Muscle layer of duodenum (tissue), 2 donors: ENCODE results near the gene NME9.

Experiments
- H3K27ac ChIP-seq: one replicate; pipeline ENCODE4 v1.7.0; 2013; ENCODE audit warnings: mild to moderate bottlenecking, low read length
- H3K27me3 ChIP-seq: one replicate; pipeline ENCODE4 v1.7.0; 2013; ENCODE audit warnings: low read depth, mild to moderate bottlenecking, control low read depth, low read length
- H3K36me3 ChIP-seq, 2 donors: one replicate each; pipeline ENCODE4 v1.7.0; 2013; ENCODE audit warnings: low read length in 2 of 2, control low read depth in 1 of 2, mild to moderate bottlenecking in 1 of 2; ENCODE audit not compliant: insufficient read depth in 2 of 2, control insufficient read depth in 1 of 2
- H3K4me1 ChIP-seq, 2 donors: one replicate each; pipeline ENCODE4 v1.7.0; 2013; ENCODE audit warnings: low read length in 2 of 2, mild to moderate bottlenecking in 2 of 2, control low read depth in 1 of 2, moderate library complexity in 1 of 2; ENCODE audit not compliant: insufficient read depth in 2 of 2, control insufficient read depth in 1 of 2
- H3K4me3 ChIP-seq, 2 donors: one replicate each; pipeline ENCODE4 v1.7.0; 2013; ENCODE audit warnings: low read length in 2 of 2, low read depth in 1 of 2, mild to moderate bottlenecking in 1 of 2
- H3K9me3 ChIP-seq, 2 donors: one replicate each; pipeline ENCODE4 v1.7.0; 2013; ENCODE audit warnings: low read length in 2 of 2, control low read depth in 1 of 2, mild to moderate bottlenecking in 1 of 2; ENCODE audit not compliant: control insufficient read depth in 1 of 2
- donor health status: healthy.

NME9 gene

DNA sequence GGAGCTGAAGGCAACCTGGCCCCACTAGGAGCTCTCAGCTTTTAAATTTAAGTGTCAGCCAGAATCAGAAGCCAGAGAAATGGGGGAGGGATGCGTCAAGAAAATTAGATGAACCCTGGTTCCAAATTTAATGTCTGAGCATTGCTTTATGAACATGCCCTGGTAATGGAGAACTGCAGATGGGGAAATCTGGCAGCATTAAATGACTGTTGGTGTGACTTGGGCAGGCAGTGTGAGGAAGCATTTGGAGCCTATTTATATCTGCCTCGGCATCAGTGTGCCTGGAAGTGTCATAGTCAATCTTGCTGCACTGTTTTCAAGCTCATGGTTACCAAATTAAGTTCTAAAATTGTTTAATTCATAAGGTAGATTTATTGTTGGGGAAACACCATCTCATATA, 29.0 kb downstream of the NME9 start:
- Histone ChIP-seq H3K27ac (no peak overlapping the region), H3K27me3 (no peaks in the 10 kb centered on the region), H3K36me3 (peaks cover 18 to 28% of the 10 kb centered on the region in 2 donors), H3K4me1 (no peaks in the 10 kb centered on the region), H3K4me3 (no peak overlapping the region), H3K9me3 (no peaks in the 10 kb centered on the region)

DNA sequence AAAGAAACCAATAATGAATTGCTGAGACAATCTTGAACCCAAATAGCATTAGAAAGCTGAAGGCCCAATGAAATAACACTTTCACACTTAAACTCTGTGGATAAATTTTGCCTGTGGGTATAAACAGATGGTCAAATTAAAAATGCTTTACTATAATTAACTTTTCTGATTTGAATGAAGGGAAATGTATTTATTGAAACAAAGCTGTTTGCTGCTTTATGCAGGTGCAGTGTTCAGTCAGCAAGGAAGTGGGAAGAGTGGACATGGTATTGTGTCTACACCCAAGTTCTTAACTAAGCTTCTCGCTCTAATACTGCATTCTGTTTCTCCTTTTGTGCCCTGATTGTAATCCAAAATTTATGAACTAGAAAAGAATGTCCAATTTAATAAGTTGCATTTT, 31.8 kb downstream of the NME9 start:
- peaks cover 25 to 53% of the 10 kb centered on the region in 2 donors for H3K36me3 ChIP-seq

DNA sequence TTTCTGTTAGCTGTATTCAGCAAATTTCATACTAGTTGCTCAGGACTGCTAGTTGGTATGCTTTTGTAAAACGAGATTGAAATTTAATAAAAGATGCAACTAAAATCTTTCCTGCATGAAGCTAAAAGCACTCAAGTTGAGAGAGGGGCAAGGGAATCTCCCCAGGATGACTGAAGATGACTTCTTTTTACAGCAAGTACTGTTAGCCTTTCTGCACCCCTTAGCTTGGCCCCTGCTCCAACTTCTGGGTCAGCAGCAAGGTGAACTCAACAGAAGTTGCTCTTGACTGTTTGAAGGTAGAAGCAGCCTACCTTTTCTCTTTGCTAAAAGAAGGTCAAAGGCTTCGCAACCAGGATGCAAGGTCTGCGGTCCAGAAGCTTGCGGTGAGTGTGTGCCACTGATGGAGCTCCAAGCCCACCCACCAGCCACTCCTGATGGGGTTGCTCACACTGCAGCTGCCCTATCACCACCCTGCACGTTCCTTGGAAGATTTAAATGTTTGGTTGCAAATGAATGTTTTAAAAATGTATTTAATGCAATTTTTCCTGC, 32.5 kb downstream of the NME9 start:
- H3K27ac ChIP-seq = no peak overlapping the region
- H3K4me1 ChIP-seq = no peaks in the 10 kb centered on the region
- H3K36me3 ChIP-seq = peaks cover 31 to 60% of the 10 kb centered on the region in 2 donors
- no peaks in the 10 kb centered on the region for H3K9me3 ChIP-seq
- H3K4me3 ChIP-seq = no peak overlapping the region
- no peaks in the 10 kb centered on the region for H3K27me3 ChIP-seq

More for the DNA sequence above, 31.8 kb downstream of the NME9 start:
- Histone ChIP-seq H3K4me1 (no peaks in the 10 kb centered on the region), H3K27ac (no peak overlapping the region), H3K27me3 (no peaks in the 10 kb centered on the region), H3K9me3 (no peaks in the 10 kb centered on the region), H3K4me3 (no peak overlapping the region)

DNA sequence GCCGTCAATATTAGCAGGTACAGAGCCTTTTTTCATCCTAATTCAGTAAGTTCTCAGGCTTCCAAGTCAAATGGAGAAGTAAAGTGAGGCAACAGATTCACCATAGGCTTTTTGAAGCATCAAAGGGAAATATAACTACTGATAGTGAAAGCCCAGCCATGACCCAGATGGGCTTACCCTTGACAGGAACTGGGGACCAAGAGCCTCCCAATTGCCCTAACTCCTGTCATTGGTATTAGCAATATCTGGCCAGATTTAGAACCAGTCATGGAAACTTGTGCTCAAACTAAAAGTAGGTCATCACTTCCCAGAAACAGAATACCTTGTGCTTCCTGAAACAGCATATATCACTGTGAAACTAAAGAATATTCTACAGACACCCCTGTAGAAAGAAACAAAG, 33.0 kb downstream of the NME9 start:
- H3K4me1 ChIP-seq = no peaks in the 10 kb centered on the region
- H3K27ac ChIP-seq = no peak overlapping the region
- H3K36me3 ChIP-seq = peaks cover 31 to 63% of the 10 kb centered on the region in 2 donors
- H3K9me3 ChIP-seq = no peaks in the 10 kb centered on the region
- no peak overlapping the region for H3K4me3 ChIP-seq
- no peaks in the 10 kb centered on the region for H3K27me3 ChIP-seq

DNA sequence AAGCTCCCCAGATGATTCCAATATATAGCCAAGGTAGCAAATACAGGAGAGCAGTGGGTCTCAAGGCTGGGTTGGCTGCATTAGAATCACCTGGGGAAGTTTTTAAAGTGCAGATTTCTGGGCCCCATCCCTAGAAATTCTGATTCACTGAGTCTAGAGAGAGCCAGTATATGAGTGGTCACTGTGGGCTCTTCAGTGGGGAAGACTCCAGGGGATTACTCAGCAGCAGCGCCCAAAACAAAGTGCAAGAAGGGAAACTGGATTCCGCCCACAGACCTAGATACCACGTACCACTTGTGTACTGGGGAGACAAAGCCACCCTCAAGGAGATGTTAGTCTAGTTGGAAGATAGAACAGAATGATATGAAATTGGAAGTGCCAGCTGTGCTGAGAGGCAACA, 40.0 kb downstream of the NME9 start:
- no peaks in the 10 kb centered on the region for H3K4me1 ChIP-seq
- peaks cover 56 to 86% of the 10 kb centered on the region in 2 donors for H3K36me3 ChIP-seq
- H3K27me3 ChIP-seq = no peaks in the 10 kb centered on the region

DNA sequence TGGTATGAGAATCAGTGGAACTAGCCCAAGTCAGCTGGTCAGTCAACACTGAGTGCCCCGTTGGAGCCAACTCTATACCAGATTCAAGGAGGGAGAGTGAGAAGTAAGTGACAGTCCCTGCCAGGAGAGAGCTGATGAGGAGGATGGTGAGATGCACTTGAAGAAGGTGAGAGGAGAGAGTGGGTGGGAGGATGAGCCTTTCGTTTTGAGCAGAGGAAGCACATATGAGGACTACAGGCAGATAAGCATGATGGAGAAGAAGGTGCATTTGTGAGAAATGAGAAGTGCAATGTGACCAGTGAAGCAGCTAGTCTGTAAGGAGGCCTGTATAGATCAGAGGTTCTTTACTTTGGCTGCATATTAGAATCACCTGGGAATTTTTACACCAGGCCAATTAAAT, 40.4 kb downstream of the NME9 start:
- H3K4me3 ChIP-seq = no peak overlapping the region
- no peaks in the 10 kb centered on the region for H3K4me1 ChIP-seq
- no peak overlapping the region for H3K27ac ChIP-seq
- H3K36me3 ChIP-seq = peaks cover 59 to 88% of the 10 kb centered on the region in 2 donors
- H3K9me3 ChIP-seq = no peaks in the 10 kb centered on the region
- no peaks in the 10 kb centered on the region for H3K27me3 ChIP-seq

More for the DNA sequence above, 40.0 kb downstream of the NME9 start:
- no peak overlapping the region for H3K27ac ChIP-seq
- H3K4me3 ChIP-seq = no peak overlapping the region
- H3K9me3 ChIP-seq = no peaks in the 10 kb centered on the region

DNA sequence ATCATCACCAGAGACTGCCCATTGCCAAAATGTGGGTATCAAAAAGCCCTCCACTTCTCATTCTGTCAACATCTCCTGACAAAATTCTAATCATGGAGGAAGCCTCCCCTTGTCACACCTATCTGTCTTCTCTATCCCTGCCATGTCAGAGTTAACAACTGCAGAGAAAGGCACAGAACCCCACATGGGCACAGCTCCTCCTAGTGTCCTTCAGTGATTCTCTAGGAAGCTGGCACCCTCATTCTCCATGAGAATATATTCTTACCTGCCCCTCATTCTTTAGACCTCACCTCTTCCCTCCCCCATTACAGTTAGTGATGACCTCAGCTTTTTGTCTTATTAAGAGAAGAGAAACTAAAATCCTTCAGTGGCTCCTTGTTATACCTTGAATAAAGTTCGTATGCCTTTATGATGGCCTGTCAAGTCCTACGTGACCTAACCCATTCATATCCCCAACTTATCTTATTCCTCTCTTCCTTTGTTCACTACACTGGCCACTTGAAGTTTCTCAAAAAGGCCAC, 44.6 kb downstream of the NME9 start:
- Histone ChIP-seq H3K27me3 (no peaks in the 10 kb centered on the region), H3K9me3 (no peaks in the 10 kb centered on the region), H3K27ac (no peak overlapping the region), H3K4me3 (no peak overlapping the region), H3K36me3 (peaks cover 44 to 68% of the 10 kb centered on the region in 2 donors), H3K4me1 (no peaks in the 10 kb centered on the region)

DNA sequence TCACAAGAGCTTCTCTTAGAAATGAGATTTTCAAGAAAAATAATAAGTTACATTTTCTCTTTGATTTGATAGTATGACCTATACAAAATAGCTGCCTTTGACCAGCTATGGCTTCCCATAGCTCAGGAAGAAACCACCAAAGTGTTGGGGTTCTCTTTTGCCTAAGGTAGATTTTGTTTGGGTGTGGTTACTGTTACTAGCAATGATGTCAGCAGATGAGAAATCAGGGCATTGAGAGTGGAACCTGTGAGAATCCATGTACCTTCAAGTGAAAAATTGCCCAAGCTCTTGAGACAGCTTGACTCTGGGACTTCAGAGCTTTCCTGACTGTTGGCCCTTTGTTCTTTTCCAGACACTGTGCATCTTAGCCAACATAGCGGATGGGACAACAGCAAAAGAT, 45.6 kb downstream of the NME9 start:
- H3K4me1 ChIP-seq = no peaks in the 10 kb centered on the region
- H3K27ac ChIP-seq = no peak overlapping the region
- no peaks in the 10 kb centered on the region for H3K27me3 ChIP-seq
- H3K4me3 ChIP-seq = no peak overlapping the region
- no peaks in the 10 kb centered on the region for H3K9me3 ChIP-seq
- H3K36me3 ChIP-seq = peaks cover 34 to 59% of the 10 kb centered on the region in 2 donors

DNA sequence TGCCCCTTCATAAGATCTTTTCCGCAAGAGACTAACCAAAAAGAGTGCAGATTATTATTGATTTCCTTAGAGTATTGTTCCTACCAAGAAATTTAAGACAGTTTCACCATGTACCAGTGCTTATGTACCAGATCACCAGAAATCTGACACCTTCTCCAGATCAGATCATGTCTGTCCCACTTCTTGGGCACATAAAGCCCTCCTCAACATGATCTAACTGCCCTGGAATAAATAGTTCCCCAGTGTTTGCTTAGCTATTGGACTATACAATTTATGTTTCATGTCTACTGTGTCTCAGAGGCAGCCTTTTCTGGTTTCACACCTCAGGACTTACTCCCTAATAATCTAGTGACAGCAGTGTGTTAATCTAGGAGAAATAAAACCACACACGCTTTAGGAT, 46.8 kb downstream of the NME9 start:
- Histone ChIP-seq H3K36me3 (peaks cover 26 to 49% of the 10 kb centered on the region in 2 donors), H3K4me1 (no peaks in the 10 kb centered on the region), H3K9me3 (no peaks in the 10 kb centered on the region), H3K4me3 (no peak overlapping the region), H3K27ac (no peak overlapping the region), H3K27me3 (no peaks in the 10 kb centered on the region)

DNA sequence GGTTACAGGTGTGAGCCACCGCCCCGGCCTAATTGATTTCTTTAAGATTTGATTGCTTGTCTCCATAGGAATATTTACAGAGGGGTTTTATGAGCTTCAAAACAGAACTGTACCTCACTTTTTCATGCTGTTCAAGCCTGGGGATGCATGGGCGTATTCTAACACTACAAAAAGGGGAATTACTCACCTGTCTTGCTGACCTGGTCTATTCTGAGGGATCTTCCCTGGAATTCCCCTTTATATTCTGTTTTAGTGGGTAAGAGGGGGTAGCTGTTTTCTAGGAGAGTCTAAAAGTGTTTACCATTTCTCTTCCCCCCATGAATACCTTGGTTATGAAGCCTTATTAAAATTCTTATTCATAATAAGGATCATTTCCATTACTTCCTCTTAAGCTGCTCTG, 48.1 kb downstream of the NME9 start:
- no peaks in the 10 kb centered on the region for H3K9me3 ChIP-seq
- H3K4me1 ChIP-seq = no peaks in the 10 kb centered on the region
- H3K27me3 ChIP-seq = no peaks in the 10 kb centered on the region
- H3K27ac ChIP-seq = no peak overlapping the region
- H3K4me3 ChIP-seq = no peak overlapping the region
- H3K36me3 ChIP-seq = peaks cover 16 to 42% of the 10 kb centered on the region in 2 donors

DNA sequence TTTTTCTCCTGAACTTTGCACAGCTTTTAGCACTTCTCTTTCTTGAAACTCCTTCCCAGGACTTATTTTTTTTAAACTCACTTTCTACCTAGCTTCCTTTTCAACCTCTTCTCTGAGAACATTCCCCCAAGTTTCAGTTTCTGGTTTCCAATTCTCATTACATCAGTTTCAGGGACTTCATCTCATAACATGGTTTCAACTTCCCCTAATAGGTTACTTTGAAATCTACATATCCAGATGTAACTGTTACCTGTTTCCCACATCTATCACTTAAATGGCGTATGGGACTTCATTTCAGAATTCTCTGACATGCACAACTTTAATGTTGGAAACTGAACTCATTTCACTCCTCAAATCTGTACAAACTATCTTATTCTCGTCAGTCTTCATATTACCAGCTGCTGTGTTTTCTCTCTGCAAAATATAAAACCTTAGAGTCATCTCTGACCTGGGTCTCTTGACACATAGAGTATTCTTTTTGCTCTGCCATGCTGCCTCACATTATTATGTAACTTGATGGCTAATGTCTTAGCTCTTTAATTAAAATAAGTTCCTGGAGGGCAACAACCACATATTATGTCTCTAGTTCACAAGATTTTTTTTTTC, 58.4 kb downstream of the NME9 start:
- H3K4me1 ChIP-seq = no peaks in the 10 kb centered on the region
- H3K4me3 ChIP-seq = no peak overlapping the region
- peaks cover 52% of the 10 kb centered on the region in 2 donors for H3K36me3 ChIP-seq
- H3K9me3 ChIP-seq = no peaks in the 10 kb centered on the region
- H3K27ac ChIP-seq = no peak overlapping the region
- H3K27me3 ChIP-seq = no peaks in the 10 kb centered on the region

DNA sequence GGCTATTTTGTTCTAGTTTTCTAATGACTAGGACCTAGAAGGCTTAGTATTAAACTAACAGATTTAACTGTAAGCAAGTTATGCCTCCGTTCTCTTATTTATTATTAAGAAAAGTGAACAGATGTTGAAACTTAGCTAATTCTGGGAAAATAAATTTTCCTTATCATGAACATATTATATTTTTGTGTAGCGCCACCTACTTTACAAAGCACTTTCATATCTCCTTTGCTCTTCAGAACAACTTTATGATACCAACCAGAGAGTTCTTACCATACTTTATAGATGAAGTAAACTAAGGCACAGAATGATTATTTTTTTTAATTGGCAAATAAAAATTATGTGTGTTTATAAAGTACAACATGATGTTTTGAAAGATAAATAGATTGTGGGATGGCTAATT, 59.4 kb downstream of the NME9 start:
- no peaks in the 10 kb centered on the region for H3K9me3 ChIP-seq
- H3K4me3 ChIP-seq = no peak overlapping the region
- H3K27ac ChIP-seq = no peak overlapping the region
- H3K27me3 ChIP-seq = no peaks in the 10 kb centered on the region
- peaks cover 54 to 56% of the 10 kb centered on the region in 2 donors for H3K36me3 ChIP-seq
- H3K4me1 ChIP-seq = no peaks in the 10 kb centered on the region
